Spleen (tissue), 11 donors: ENCODE results near the gene TKFC. TPM values are rescaled to one million over a fixed set of nuclear protein-coding genes. Genes with fewer than 3 reads are reported as not detected.

Source experiments
- DNase-seq: peaks from one replicate; pipeline ENCODE4 v3.0.0-alpha.2; 2020
- H3K27ac ChIP-seq, 8 donors: fragments of 200-600 bp; sonication (generic) in 7 of 8; 1 replicate in 4 of 8; 2 replicates in 4 of 8; pipeline versions ENCODE4 v1.5.0 to v1.8.0; 2016 to 2021; ENCODE audit warnings: inconsistent platforms in 4 of 8, mild to moderate bottlenecking in 4 of 8, moderate library complexity in 1 of 8
- H3K27me3 ChIP-seq, 7 donors: fragments of 200-600 bp; sonication (generic) in 6 of 7; replicated peaks in 1 of 7; 1 replicate in 4 of 7; 2 replicates in 3 of 7; pipeline versions ENCODE4 v1.5.0 to v1.8.0; 2016 to 2021; ENCODE audit warnings: inconsistent platforms in 3 of 7, mild to moderate bottlenecking in 1 of 7
- H3K36me3 ChIP-seq, 6 donors: fragments of 200-600 bp; sonication (generic) in 5 of 6; 1 replicate in 4 of 6; 2 replicates in 2 of 6; pipeline versions ENCODE4 v1.5.0 to v1.8.0; 2016 to 2021; ENCODE audit warnings: inconsistent platforms in 2 of 6
- H3K4me1 ChIP-seq, 6 donors: fragments of 200-600 bp; sonication (generic) in 5 of 6; 1 replicate in 3 of 6; 2 replicates in 3 of 6; pipeline versions ENCODE4 v1.5.0 to v1.8.0; 2016 to 2021; ENCODE audit warnings: inconsistent platforms in 3 of 6
- H3K4me3 ChIP-seq, 8 donors: fragments of 200-600 bp; sonication (generic) in 7 of 8; 1 replicate in 4 of 8; 2 replicates in 4 of 8; pipeline versions ENCODE4 v1.5.0 to v1.8.0; 2016 to 2021; ENCODE audit warnings: inconsistent platforms in 4 of 8, mild to moderate bottlenecking in 4 of 8, moderate library complexity in 2 of 8
- H3K9me3 ChIP-seq, 8 donors: fragments of 200-600 bp; sonication (generic) in 7 of 8; 1 replicate in 4 of 8; 2 replicates in 4 of 8; pipeline versions ENCODE4 v1.5.0 to v1.8.0; 2016 to 2021; ENCODE audit warnings: inconsistent platforms in 4 of 8
- CTCF ChIP-seq, 11 experiments: fragments of 200-600 bp in 7 of 11; fragments of 450-650 bp in 4 of 11; sonication (generic) in 4 of 11; IDR thresholded peaks in 8 of 11; conservative IDR thresholded peaks in 3 of 11; 1 replicate in 7 of 11; 2 replicates in 4 of 11; pipeline versions ENCODE4 v1.4.0 to v1.8.0; 2016 to 2021; ENCODE audit warnings: antibody characterized with exemption in 11 of 11, inconsistent platforms in 4 of 11, mild to moderate bottlenecking in 1 of 11
- POLR2A ChIP-seq, 3 donors: fragments of 450-650 bp; IDR thresholded peaks; one replicate each; pipeline ENCODE4 v1.5.1; 2017; ENCODE audit warnings: antibody characterized with exemption in 3 of 3, mild to moderate bottlenecking in 1 of 3
- POLR2AphosphoS5 ChIP-seq, 3 donors: sonication (generic); formaldehyde crosslinking; IDR thresholded peaks; one replicate each; pipeline ENCODE4 v1.5.1; 2017; ENCODE audit warnings: antibody characterized with exemption in 3 of 3
- WGBS, 5 donors: extraction: QIAGEN DNeasy Blood & Tissue Kit in 3 of 5; methylation state at CpG; one replicate each; pipeline versions ENCODE4 v1.1.5 to v1.1.7; 2013 to 2018; 5-methylcytosine and 5-hydroxymethylcytosine counted together
- intact Hi-C: fragments of 100-400 bp; cut with DNase I; formaldehyde crosslinking; loops from one replicate; pipeline ENCODE4 v1.15.0; 2023; ENCODE audit warnings: low total_unique reads
- polyA plus RNA-seq, 3 donors: library from polyadenylated mRNA; stranded (reverse); fragments of 200-250 nt; gene quantifications; one replicate each; pipeline ENCODE4 v1.2.1, GENCODE V29; 2013
- total RNA-seq, 7 donors: library from RNA; depleted of rRNA in 3 of 7; stranded (reverse); fragments of >200 nt in 3 of 7; fragmentation: NEBNext Ultra II Directional in 4 of 7; extraction: Animal tissue kit (Norgen Biotek cat#: 25700) in 4 of 7; gene quantifications; one replicate each; pipeline versions ENCODE4 v1.1.0 to v1.2.1, GENCODE V29; 2016 to 2021
- donor health status: healthy with polysubstance abuse.
- donor health status: DM: no; HTN: no; CAD: no; lungs with moderate emphysema.
- donor health status: DM: no; HTN: no; CAD: no.
- donor health status: Bipolar disorder and iron deficiency.
- donor health status: healthy.
- donor health status: DM: no; HTN: no; CAD: no.
- donor health status: DM: yes; HTN: yes; CAD: no.

The TKFC gene
- total and polyA plus RNA-seq, 10 donors, result 30.6 to 61.5 (median 34.9) TPM

GRCh38 chr11:61310749-61311148 is 22.3 kb upstream of the TKFC start:
- TF ChIP-seq CTCF (IDR thresholded peaks at IDR 0.05 in 8 of 11, conservative IDR thresholded peaks at IDR 0.05 in 3 of 11) (no peak), POLR2A (IDR thresholded peaks at IDR 0.05) (no peak), POLR2AphosphoS5 (IDR thresholded peaks at IDR 0.05) (no peak)
- H3K36me3 ChIP-seq, result peaks cover 8 to 100% (median 99%) of the 10 kb centered on the region in 6 donors

DNA sequence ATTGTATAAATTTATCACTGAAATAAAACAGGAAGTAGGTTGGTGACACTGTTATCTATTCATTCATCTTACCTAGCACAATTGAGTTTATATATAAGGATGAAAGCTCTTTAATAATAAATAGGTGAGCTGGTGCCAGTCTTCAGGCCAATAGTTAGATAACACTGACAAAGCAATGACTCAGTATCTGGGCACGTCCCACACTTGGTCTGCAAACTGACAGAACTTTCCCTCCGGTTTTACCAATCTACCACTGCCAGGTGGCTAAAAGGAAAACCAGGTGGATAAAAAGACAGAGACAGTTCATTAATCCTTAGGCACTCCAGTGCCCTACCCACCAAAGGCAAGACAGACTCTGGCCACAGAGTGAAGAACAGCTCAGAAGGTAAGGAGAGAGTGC is 17.8 kb upstream of the TKFC start:
- H3K27ac ChIP-seq, result no peak overlapping the region
- H3K36me3 ChIP-seq, result peaks cover 8 to 100% (median 97%) of the 10 kb centered on the region in 6 donors
- H3K9me3 ChIP-seq, result no peaks in the 10 kb centered on the region
- intact Hi-C loops, result no loop called here
- H3K4me3 ChIP-seq, result no peak overlapping the region
- TF ChIP-seq CTCF (IDR thresholded peaks at IDR 0.05 in 8 of 11, conservative IDR thresholded peaks at IDR 0.05 in 3 of 11), result no peak
- TF ChIP-seq POLR2AphosphoS5 (IDR thresholded peaks at IDR 0.05), result no peak
- no peak for TF ChIP-seq POLR2A (IDR thresholded peaks at IDR 0.05)
- DNase-seq, result no peak
- H3K27me3 ChIP-seq, result no peaks in the 10 kb centered on the region
- 92 to 97% (median 94%) methylated on average over 2 of the region's 2 CpGs for WGBS, 5 donors
- no peaks in the 10 kb centered on the region for H3K4me1 ChIP-seq

More at GRCh38 chr11:61310749-61311148, 22.3 kb upstream of the TKFC start:
- DNase-seq, result no peak
- Histone ChIP-seq H3K27ac (no peak overlapping the region), H3K9me3 (no peaks in the 10 kb centered on the region), H3K4me3 (no peak overlapping the region), H3K27me3 (no peaks in the 10 kb centered on the region), H3K4me1 (no peaks in the 10 kb centered on the region)
- intact Hi-C loops, result no loop called here
- 93 to 97% (median 95%) methylated on average over 8 of the region's 8 CpGs for WGBS, 5 donors

DNA sequence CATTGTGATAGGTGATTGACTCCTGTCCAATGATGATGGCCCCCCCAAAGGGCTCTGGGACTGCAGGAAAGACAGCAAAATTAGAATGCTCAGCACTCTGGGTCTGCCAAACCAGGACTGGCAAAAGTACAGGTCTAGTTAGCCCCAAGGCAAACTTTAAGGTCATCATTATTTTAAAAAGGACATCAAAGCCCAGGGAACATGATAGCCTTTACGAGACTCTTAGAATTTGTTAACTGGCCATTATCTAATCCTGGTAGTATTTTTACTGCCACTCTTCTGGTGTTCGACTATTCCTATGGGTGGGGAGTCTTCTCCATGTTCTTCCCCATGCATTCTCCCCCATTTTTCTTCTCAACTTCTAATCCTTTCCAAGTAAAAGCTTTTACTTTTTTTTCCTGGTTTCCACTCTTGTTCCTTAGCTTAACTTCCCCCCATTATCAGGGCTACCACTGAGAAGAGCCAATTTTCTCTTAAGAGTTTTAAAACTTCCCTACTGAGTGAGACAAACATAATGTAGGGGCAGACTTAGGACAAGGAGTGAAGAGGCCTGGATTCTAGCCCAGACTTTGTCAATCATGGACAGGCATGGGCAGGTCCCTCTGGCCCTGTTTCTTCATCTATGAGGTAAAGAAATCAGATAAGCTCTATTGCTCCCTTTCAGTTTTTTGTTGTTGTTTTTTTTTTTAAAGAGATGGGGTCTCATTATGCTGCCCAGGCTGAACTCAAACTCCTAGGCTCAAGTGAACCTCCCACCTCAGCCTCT is 7.2 kb upstream of the TKFC start:
- TF ChIP-seq POLR2AphosphoS5 (IDR thresholded peaks at IDR 0.05) (no peak), CTCF (IDR thresholded peaks at IDR 0.05 in 8 of 11, conservative IDR thresholded peaks at IDR 0.05 in 3 of 11) (no peak), POLR2A (IDR thresholded peaks at IDR 0.05) (no peak)
- H3K4me3 ChIP-seq, result no peak overlapping the region
- no peak for DNase-seq
- H3K36me3 ChIP-seq, result peaks cover 16 to 100% (median 84%) of the 10 kb centered on the region in 6 donors
- no peaks in the 10 kb centered on the region for H3K27me3 ChIP-seq
- no peaks in the 10 kb centered on the region for H3K9me3 ChIP-seq
- intact Hi-C loops, result no loop called here
- 91 to 99% (median 95%) methylated on average over 2 of the region's 2 CpGs for WGBS, 5 donors
- H3K27ac ChIP-seq, result no peak overlapping the region
- peaks cover 5 to 43% (median 17%) of the 10 kb centered on the region in 6 donors for H3K4me1 ChIP-seq

- Histone ChIP-seq H3K4me3 (no peak overlapping the region), H3K4me1 (peaks cover 20 to 61% (median 34%) of the 10 kb centered on the region in 6 donors), H3K27ac (no peak overlapping the region), H3K9me3 (no peaks in the 10 kb centered on the region), H3K27me3 (no peaks in the 10 kb centered on the region), H3K36me3 (peaks cover 16 to 85% (median 65%) of the 10 kb centered on the region in 6 donors)
- intact Hi-C loops, result no loop called here
- no peak for DNase-seq
- TF ChIP-seq POLR2A (IDR thresholded peaks at IDR 0.05), result no peak
- TF ChIP-seq POLR2AphosphoS5 (IDR thresholded peaks at IDR 0.05), result no peak
- TF ChIP-seq CTCF (IDR thresholded peaks at IDR 0.05 in 8 of 11, conservative IDR thresholded peaks at IDR 0.05 in 3 of 11), result no peak
These were observed 5.4 kb upstream of the TKFC start for GRCh38 chr11:61327669-61328071.
